ENCODE results near the gene PLCH1.
"Not testable (repeated sequence)": the region's sequence is repeated elsewhere in the genome, so short reads cannot be mapped to it uniquely, and the experiment has no call there.

The PLCH1 gene

GRCh38 chr3:155631323-155632019, 113.4 kb downstream of the PLCH1 start:
- H3K27ac ChIP-seq: no peak overlapping the region
- no peak for TF ChIP-seq ZFX (IDR thresholded peaks at IDR 0.05; ENCODE audit: borderline replicate concordance)
- TF ChIP-seq CTCF (IDR thresholded peaks at IDR 0.05): no peak

- H3K27ac ChIP-seq: no peak overlapping the region
- TF ChIP-seq ZFX (IDR thresholded peaks at IDR 0.05; ENCODE audit: borderline replicate concordance) (no peak), CTCF (IDR thresholded peaks at IDR 0.05) (no peak)
These were observed 115.3 kb downstream of the PLCH1 start for GRCh38 chr3:155629556-155629955.

GRCh38 chr3:155629056-155629455, 115.8 kb downstream of the PLCH1 start:
- TF ChIP-seq CTCF (IDR thresholded peaks at IDR 0.05) (no peak), ZFX (IDR thresholded peaks at IDR 0.05; ENCODE audit: borderline replicate concordance) (no peak)
- H3K27ac ChIP-seq: no peak overlapping the region

GRCh38 chr3:155622647-155623046, 122.2 kb downstream of the PLCH1 start:
- not testable (repeated sequence) for H3K27ac ChIP-seq

GRCh38 chr3:155620552-155620951, 124.3 kb downstream of the PLCH1 start:
- not testable (repeated sequence) for H3K27ac ChIP-seq

- no peak overlapping the region for H3K27ac ChIP-seq
- no peak for TF ChIP-seq CTCF (IDR thresholded peaks at IDR 0.05)
- TF ChIP-seq ZFX (IDR thresholded peaks at IDR 0.05; ENCODE audit: borderline replicate concordance): no peak
These were observed 125.6 kb downstream of the PLCH1 start for GRCh38 chr3:155619118-155619915.

- TF ChIP-seq CTCF (IDR thresholded peaks at IDR 0.05) (no peak), ZFX (IDR thresholded peaks at IDR 0.05; ENCODE audit: borderline replicate concordance) (no peak)
These were observed 126.3 kb downstream of the PLCH1 start for GRCh38 chr3:155618543-155618942.

GRCh38 chr3:155617346-155617925, 127.4 kb downstream of the PLCH1 start:
- TF ChIP-seq ZFX (IDR thresholded peaks at IDR 0.05; ENCODE audit: borderline replicate concordance): no peak
- no peak for TF ChIP-seq CTCF (IDR thresholded peaks at IDR 0.05)
- H3K27ac ChIP-seq: no peak overlapping the region

More at GRCh38 chr3:155618543-155618942, 126.3 kb downstream of the PLCH1 start:
- H3K27ac ChIP-seq: no peak overlapping the region

GRCh38 chr3:155615141-155615540, 129.7 kb downstream of the PLCH1 start:
- H3K27ac ChIP-seq: not testable (repeated sequence)

- H3K27ac ChIP-seq: not testable (repeated sequence)
These were observed 130.5 kb downstream of the PLCH1 start for GRCh38 chr3:155614410-155614809.

All from 22Rv1 (cell line).